ENCODE results near the gene BORCS5. TPM values are rescaled to one million over a fixed set of nuclear protein-coding genes. Genes with fewer than 3 reads are reported as not detected.

The BORCS5 gene
- total RNA-seq, 2 experiments from 2014 or later: 10.4 to 22.9 TPM

DNA sequence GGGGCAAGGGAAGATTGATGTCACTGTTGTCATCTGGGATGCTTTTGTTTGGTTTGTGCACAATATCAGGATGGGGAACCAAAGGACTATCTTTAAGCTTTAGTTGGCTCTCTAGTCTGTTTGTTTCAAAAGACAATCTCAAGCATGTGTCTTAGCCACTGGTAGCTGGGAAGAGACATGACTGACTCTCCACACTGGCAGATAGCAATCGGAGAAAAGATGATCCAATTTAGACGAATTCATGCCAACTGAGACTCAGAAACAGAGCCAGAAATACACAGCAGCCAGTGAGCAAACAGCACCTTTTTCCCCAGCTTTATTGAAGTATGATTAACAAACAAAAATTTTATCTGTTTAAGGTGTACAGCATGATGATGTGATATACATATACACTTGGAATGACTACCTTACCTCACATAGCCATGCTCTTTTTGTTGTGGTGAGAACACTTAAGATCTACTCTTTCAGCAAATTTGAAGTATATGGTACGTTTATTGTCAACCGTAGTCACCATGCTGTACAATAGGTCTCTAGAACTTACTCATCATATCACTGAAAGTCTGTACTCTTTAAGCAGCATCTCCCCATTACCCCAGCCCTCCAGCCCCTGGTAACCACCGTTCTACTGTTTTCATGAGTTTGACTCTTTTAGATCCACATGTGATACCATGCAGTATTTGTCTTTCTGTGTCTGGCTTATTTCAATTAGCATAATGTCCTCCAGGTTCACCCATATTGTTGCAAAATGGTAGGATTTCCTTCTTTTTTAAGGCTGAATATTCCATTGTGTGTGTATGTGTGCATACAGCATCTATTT lies 155.2 kb downstream of the BORCS5 start:
- no peaks in the 10 kb centered on the region for H3K9me2 ChIP-seq (ENCODE audit: insufficient read depth, low read length)
- H3K9me3 ChIP-seq (ENCODE audit: low read length): no peaks in the 10 kb centered on the region
- H4K20me1 ChIP-seq (ENCODE audit: insufficient read depth, low read length): no peaks in the 10 kb centered on the region; the same call in 1 of the 2 replicates
- no TSS peak for BruUV-seq (replicated peaks)
- ChIA-PET POLR2A (no interaction called here), CTCF (ENCODE audit: unreplicated experiment) (no interaction called here)
- no peak for DNase-seq (ENCODE audit: low spot score)
- TF ChIP-seq EZH2phosphoT487 (IDR thresholded peaks at IDR 0.05; ENCODE audit: borderline replicate concordance, low read depth, low read length): no peak
- TF ChIP-seq, protein P1, sequence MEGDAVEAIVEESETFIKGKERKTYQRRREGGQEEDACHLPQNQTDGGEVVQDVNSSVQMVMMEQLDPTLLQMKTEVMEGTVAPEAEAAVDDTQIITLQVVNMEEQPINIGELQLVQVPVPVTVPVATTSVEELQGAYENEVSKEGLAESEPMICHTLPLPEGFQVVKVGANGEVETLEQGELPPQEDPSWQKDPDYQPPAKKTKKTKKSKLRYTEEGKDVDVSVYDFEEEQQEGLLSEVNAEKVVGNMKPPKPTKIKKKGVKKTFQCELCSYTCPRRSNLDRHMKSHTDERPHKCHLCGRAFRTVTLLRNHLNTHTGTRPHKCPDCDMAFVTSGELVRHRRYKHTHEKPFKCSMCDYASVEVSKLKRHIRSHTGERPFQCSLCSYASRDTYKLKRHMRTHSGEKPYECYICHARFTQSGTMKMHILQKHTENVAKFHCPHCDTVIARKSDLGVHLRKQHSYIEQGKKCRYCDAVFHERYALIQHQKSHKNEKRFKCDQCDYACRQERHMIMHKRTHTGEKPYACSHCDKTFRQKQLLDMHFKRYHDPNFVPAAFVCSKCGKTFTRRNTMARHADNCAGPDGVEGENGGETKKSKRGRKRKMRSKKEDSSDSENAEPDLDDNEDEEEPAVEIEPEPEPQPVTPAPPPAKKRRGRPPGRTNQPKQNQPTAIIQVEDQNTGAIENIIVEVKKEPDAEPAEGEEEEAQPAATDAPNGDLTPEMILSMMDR (conservative IDR thresholded peaks at IDR 0.05; ENCODE audit: low read length): no peak
- no peak overlapping the region for H2AFZ ChIP-seq (ENCODE audit: low read length)
- H3K27ac ChIP-seq (ENCODE audit: low read depth, low read length, poor library complexity, severe bottlenecking): no peak overlapping the region
- H3K4me1 ChIP-seq (ENCODE audit: insufficient read depth, low read length, poor library complexity, severe bottlenecking): no peaks in the 10 kb centered on the region
- no peaks in the 10 kb centered on the region for H3K79me2 ChIP-seq (ENCODE audit: insufficient read depth, low read depth, low read length)
- no peaks in the 10 kb centered on the region for H3K36me3 ChIP-seq (ENCODE audit: insufficient read depth, low read length)
- H3K4me2 ChIP-seq (ENCODE audit: low read length): no peak overlapping the region
- intact Hi-C loops (cut with micrococcal nuclease; ENCODE audit: unreplicated experiment): no loop called here
- no peak overlapping the region for H3K4me3 ChIP-seq (ENCODE audit: low read depth, low read length, poor library complexity, severe bottlenecking)

DNA sequence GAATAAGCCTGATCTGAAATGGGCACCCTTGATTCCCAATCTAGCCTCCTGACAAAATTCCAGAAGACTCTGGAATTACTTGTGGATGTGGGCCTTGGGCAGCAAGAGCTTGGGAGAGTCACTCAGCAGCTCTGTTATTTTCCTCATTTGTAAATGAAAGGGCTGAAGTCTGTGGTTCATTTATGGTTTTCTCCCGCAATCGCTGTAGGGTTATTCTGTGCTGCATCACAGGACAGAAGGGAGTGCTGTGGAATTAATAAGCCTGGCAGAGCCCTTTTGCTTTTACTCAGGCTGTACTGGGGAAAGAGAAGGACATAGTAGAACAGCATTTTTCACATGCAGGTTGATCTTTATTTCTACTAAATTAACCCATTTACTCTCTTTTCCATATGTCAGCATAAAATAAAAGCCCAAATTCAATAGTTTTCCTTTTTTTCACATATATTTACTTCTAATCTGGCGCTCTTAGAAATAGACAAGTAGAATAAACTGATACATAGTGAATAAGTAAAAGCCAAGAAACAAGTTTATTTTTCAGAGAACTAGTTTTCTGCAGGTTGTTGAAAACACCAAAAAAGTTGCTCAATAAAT lies 156.6 kb downstream of the BORCS5 start:
- ChIA-PET CTCF (ENCODE audit: unreplicated experiment) (no interaction called here), POLR2A (interaction anchor here (0.6 to 0.7 kb wide), 2 partner anchors 19 to 121 kb away, joined by 3 to 5 read pairs; no protein-coding TSS in a partner anchor)
- no peaks in the 10 kb centered on the region; the same call in 1 of the 2 replicates for H4K20me1 ChIP-seq (ENCODE audit: insufficient read depth, low read length)
- DNase-seq (ENCODE audit: low spot score): no peak
- H3K27ac ChIP-seq (ENCODE audit: low read depth, low read length, poor library complexity, severe bottlenecking): no peak overlapping the region
- H3K36me3 ChIP-seq (ENCODE audit: insufficient read depth, low read length): no peaks in the 10 kb centered on the region
- H3K79me2 ChIP-seq (ENCODE audit: insufficient read depth, low read depth, low read length): no peaks in the 10 kb centered on the region
- no peaks in the 10 kb centered on the region for H3K9me2 ChIP-seq (ENCODE audit: insufficient read depth, low read length)
- H3K4me1 ChIP-seq (ENCODE audit: insufficient read depth, low read length, poor library complexity, severe bottlenecking): no peaks in the 10 kb centered on the region
- no peaks in the 10 kb centered on the region for H3K9me3 ChIP-seq (ENCODE audit: low read length)
- TF ChIP-seq, protein P1 (conservative IDR thresholded peaks at IDR 0.05; ENCODE audit: low read length): no peak
- TF ChIP-seq EZH2phosphoT487 (IDR thresholded peaks at IDR 0.05; ENCODE audit: borderline replicate concordance, low read depth, low read length): no peak
- intact Hi-C loops (cut with micrococcal nuclease; ENCODE audit: unreplicated experiment): no loop called here
- no peak overlapping the region for H3K4me2 ChIP-seq (ENCODE audit: low read length)
- no peak overlapping the region for H3K4me3 ChIP-seq (ENCODE audit: low read depth, low read length, poor library complexity, severe bottlenecking)
- H2AFZ ChIP-seq (ENCODE audit: low read length): no peak overlapping the region
- no TSS peak for BruUV-seq (replicated peaks)

DNA sequence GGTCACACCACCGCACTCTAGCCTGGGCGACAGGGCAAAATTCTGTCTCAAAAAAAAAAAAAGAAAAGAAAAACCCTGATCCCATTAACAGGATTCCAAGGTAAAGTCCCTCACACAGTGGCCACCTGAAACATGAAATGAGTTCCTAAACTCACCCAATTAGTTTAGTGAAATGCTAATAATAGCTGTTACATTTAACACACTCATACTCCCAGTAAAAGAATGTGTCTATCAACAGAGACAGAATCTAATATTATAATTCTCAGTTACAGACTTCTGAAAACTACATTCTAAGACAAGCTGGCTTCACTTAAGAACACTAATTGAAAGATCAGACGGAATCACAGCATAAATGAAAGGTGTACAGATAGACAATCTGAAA lies 161.6 kb downstream of the BORCS5 start:
- Histone ChIP-seq H3K36me3 (ENCODE audit: insufficient read depth, low read length) (no peaks in the 10 kb centered on the region), H3K4me3 (ENCODE audit: low read depth, low read length, poor library complexity, severe bottlenecking) (no peak overlapping the region), H4K20me1 (ENCODE audit: insufficient read depth, low read length) (no peaks in the 10 kb centered on the region), H3K9me3 (ENCODE audit: low read length) (no peaks in the 10 kb centered on the region), H3K4me2 (ENCODE audit: low read length) (no peak overlapping the region), H3K9me2 (ENCODE audit: insufficient read depth, low read length) (no peaks in the 10 kb centered on the region), H3K79me2 (ENCODE audit: insufficient read depth, low read depth, low read length) (no peaks in the 10 kb centered on the region), H3K4me1 (ENCODE audit: insufficient read depth, low read length, poor library complexity, severe bottlenecking) (no peaks in the 10 kb centered on the region), H3K27ac (ENCODE audit: low read depth, low read length, poor library complexity, severe bottlenecking) (no peak overlapping the region), H2AFZ (ENCODE audit: low read length) (no peak overlapping the region)
- BruUV-seq (replicated peaks): no TSS peak
- DNase-seq (ENCODE audit: low spot score): no peak
- TF ChIP-seq, protein P1 (conservative IDR thresholded peaks at IDR 0.05; ENCODE audit: low read length): no peak
- TF ChIP-seq EZH2phosphoT487 (IDR thresholded peaks at IDR 0.05; ENCODE audit: borderline replicate concordance, low read depth, low read length): no peak
- ChIA-PET POLR2A (interaction anchor here (0.6 to 2.6 kb wide), 2 partner anchors 10 to 282 kb away, joined by 3 to 10 read pairs; no protein-coding TSS in a partner anchor), CTCF (ENCODE audit: unreplicated experiment) (no interaction called here)
- intact Hi-C loops (cut with micrococcal nuclease; ENCODE audit: unreplicated experiment): no loop called here
